Coronary artery (tissue), 2 donors: ENCODE results near the gene LIPA.
"Not testable (repeated sequence)": the region's sequence is repeated elsewhere in the genome, so short reads cannot be mapped to it uniquely, and the experiment has no call there.

ENCODE experiments used
- DNase-seq: peaks from one replicate; pipeline ENCODE4 v3.0.0-alpha.2; 2017; ENCODE audit warnings: low spot score
- H3K27ac ChIP-seq, 2 donors: fragments of 200-600 bp; sonication (generic); one replicate each; pipeline ENCODE4 v1.5.1; 2016 to 2019
- H3K4me3 ChIP-seq: fragments of 200-600 bp; sonication (generic); 2 replicates; pipeline ENCODE4 v1.5.1; 2016; ENCODE audit warnings: mild to moderate bottlenecking, moderate library complexity
- CTCF ChIP-seq: fragments of 200-600 bp; sonication (generic); IDR thresholded peaks from one replicate; pipeline ENCODE4 v1.5.1; 2019; ENCODE audit warnings: antibody characterized with exemption

Gene LIPA

GRCh38 chr10:89294721-89295239, 43.2 kb upstream of the LIPA start:
- TF ChIP-seq CTCF, result no peak
- H3K27ac ChIP-seq, result no peak overlapping the region
- H3K4me3 ChIP-seq, result no peak overlapping the region
- DNase-seq, result no peak

GRCh38 chr10:89285303-89285702, 33.7 kb upstream of the LIPA start:
- H3K27ac ChIP-seq, result peak overlapping the region; percentile 81 to 92
- not testable (repeated sequence) for H3K4me3 ChIP-seq

GRCh38 chr10:89284711-89285110, 33.1 kb upstream of the LIPA start:
- peak overlapping the region; percentile 81 to 92 for H3K27ac ChIP-seq
- DNase-seq, H3K4me3 ChIP-seq: not testable (repeated sequence)

More at GRCh38 chr10:89285303-89285702, 33.7 kb upstream of the LIPA start:
- DNase-seq, result not testable (repeated sequence)

GRCh38 chr10:89283936-89284475, 32.4 kb upstream of the LIPA start:
- peak overlapping the region; percentile 58 for H3K4me3 ChIP-seq
- H3K27ac ChIP-seq, result peak overlapping the region; percentile 81 to 92
- peak; percentile 85 for DNase-seq
- TF ChIP-seq CTCF, result no peak

GRCh38 chr10:89283025-89283935, 31.7 kb upstream of the LIPA start:
- TF ChIP-seq CTCF, result no peak
- DNase-seq, result no peak
- Histone ChIP-seq H3K27ac (peak overlapping the region; percentile 81 to 92), H3K4me3 (peak overlapping the region; percentile 58)

GRCh38 chr10:89281606-89282395, 30.2 kb upstream of the LIPA start:
- H3K27ac ChIP-seq, result peak overlapping the region in 1 of 2 donors; percentile 63
- TF ChIP-seq CTCF, result no peak
- no peak overlapping the region for H3K4me3 ChIP-seq
- DNase-seq, result no peak

GRCh38 chr10:89280508-89280907, 28.9 kb upstream of the LIPA start:
- no peak for DNase-seq
- Histone ChIP-seq H3K4me3 (no peak overlapping the region), H3K27ac (no peak overlapping the region)
- TF ChIP-seq CTCF, result no peak
